CD4-positive, alpha-beta T cell treated with Interleukin-15 for 1 hour (primary cell): Measurements from ENCODE around the gene LCE2D.

Source experiments
- DNase-seq: peaks from one replicate; pipeline ENCODE4 v3.0.0-alpha.2; 2020

Gene LCE2D

GRCh38 chr1:152699746-152700145, 36.6 kb downstream of the LCE2D start:
- no peak for DNase-seq

- DNase-seq, result no peak
Measured at GRCh38 chr1:152707860-152708259, 44.7 kb downstream of the LCE2D start, which contains the start of gene LCE4A. TSS of gene LCE4A (plus strand) at chr1:152708160. CDS start at chr1:152709076, 916 bp downstream.
